Suprapubic skin (tissue), 4 donors: Measurements from ENCODE around the gene CANT1. TPM values are rescaled to one million over a fixed set of nuclear protein-coding genes. Genes with fewer than 3 reads are reported as not detected.

Experiments
- DNase-seq, 2 donors: peaks; one replicate each; pipeline ENCODE4 v3.0.0-alpha.2; 2019; ENCODE audit warnings: low spot score in 2 of 2
- H3K27ac ChIP-seq: fragments of 200-600 bp; sonication (generic); one replicate; pipeline ENCODE4 v1.5.1; 2019
- H3K27me3 ChIP-seq: fragments of 200-600 bp; sonication (generic); one replicate; pipeline ENCODE4 v1.5.1; 2019
- H3K36me3 ChIP-seq: fragments of 200-600 bp; sonication (generic); one replicate; pipeline ENCODE4 v1.5.1; 2019
- H3K4me1 ChIP-seq: fragments of 200-600 bp; sonication (generic); one replicate; pipeline ENCODE4 v1.5.1; 2019
- H3K4me3 ChIP-seq: fragments of 200-600 bp; sonication (generic); one replicate; pipeline ENCODE4 v1.5.1; 2019; ENCODE audit warnings: mild to moderate bottlenecking
- H3K9me3 ChIP-seq: fragments of 200-600 bp; sonication (generic); one replicate; pipeline ENCODE4 v1.5.1; 2019
- EP300 ChIP-seq: sonication (generic); formaldehyde crosslinking; IDR thresholded peaks from one replicate; pipeline ENCODE4 v1.6.1; 2017; ENCODE audit warnings: antibody characterized with exemption
- POLR2A ChIP-seq, 2 donors: fragments of 450-650 bp; IDR thresholded peaks; one replicate each; pipeline ENCODE4 v1.6.1; 2017; ENCODE audit warnings: antibody characterized with exemption in 2 of 2, mild to moderate bottlenecking in 2 of 2, moderate library complexity in 2 of 2
- POLR2AphosphoS5 ChIP-seq, 3 donors: sonication (generic); formaldehyde crosslinking; IDR thresholded peaks; one replicate each; pipeline ENCODE4 v1.6.1; 2017; ENCODE audit warnings: antibody characterized with exemption in 3 of 3
- WGBS: methylation state at CpG from one replicate; pipeline ENCODE4 v1.1.5; 2018; 5-methylcytosine and 5-hydroxymethylcytosine counted together
- total RNA-seq, 4 donors: library from RNA; depleted of rRNA; stranded (reverse); fragments of >200 nt; gene quantifications; one replicate each; pipeline ENCODE4 v1.1.0, GENCODE V29; 2016
- TF ChIP-seq, protein P1 (sequence below), 2 donors: fragments of 200-600 bp in 1 of 2; fragments of 450-650 bp in 1 of 2; sonication (generic) in 1 of 2; IDR thresholded peaks; one replicate each; pipeline ENCODE4 v1.5.1; 2016 to 2019; ENCODE audit warnings: antibody characterized with exemption in 2 of 2, mild to moderate bottlenecking in 1 of 2, moderate library complexity in 1 of 2

CANT1 gene
- total RNA-seq, 4 donors from 2014 or later = 21.8 to 37.4 (median 30.1) TPM

DNA sequence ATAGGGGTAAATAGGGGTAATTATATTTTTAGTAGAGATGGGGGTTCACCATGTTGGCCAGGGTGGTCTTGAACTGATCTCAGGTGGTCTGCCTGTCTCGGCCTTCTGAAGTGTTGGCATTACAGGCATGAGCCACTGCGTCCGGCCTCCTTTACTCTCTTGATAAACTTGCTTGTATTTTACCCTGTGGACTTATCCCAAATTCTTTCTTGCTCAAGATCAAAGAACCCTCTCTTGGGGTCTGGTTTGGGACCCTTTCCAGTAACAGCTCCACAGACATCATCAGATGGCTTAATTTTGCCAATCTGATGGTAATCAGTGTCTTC lies 8.8 kb upstream of the CANT1 start:
- no peak overlapping the region for H3K4me3 ChIP-seq
- H3K4me1 ChIP-seq = peaks cover 42% of the 10 kb centered on the region
- WGBS = 94% methylated on average over 3 of the region's 3 CpGs
- H3K9me3 ChIP-seq = no peaks in the 10 kb centered on the region
- DNase-seq = peak in 1 of 2 donors; percentile 11
- no peaks in the 10 kb centered on the region for H3K36me3 ChIP-seq
- no peak overlapping the region for H3K27ac ChIP-seq
- no peaks in the 10 kb centered on the region for H3K27me3 ChIP-seq
- TF ChIP-seq POLR2A (IDR thresholded peaks at IDR 0.05) = no peak
- no peak for TF ChIP-seq EP300

DNA sequence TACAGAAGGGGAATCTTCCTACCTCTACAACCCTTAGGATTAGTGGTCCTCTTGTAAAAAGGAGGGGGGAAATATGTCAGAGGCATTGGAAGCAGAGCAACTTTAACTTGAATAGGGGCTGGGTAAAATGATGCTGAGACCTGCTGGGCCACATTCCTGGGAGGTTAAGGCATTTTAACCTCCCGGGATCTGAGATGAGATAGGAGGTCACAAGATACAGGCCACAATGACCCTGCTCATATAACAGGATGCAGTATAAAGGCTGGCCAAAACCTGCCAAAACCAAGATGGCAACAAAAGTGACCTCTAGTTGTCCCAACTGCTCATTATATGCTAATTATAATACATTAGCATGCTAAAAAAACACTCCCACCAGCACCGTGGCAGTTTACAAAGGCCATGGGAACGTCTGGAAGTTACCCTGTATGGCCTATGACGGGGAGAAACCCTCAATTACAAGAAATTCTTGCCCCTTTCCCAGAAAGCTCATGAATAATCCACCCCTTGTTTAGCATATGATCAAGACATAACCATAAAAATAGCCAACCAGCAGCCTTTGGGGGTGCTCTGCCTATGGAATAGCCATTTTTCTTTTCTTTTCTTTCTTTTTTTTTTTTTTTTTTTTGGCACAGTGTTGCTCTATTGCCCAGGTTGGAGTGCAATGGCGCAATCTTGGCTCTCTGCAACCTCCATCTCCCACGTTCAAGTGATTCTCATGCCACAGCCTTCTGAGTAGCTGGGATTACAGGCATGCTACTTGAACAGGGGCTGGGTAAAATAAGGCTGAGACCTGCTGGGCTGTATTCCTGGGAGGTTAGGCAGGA lies 8.2 kb upstream of the CANT1 start:
- WGBS = 75% methylated on average over 6 of the region's 6 CpGs
- H3K27me3 ChIP-seq = no peaks in the 10 kb centered on the region
- no peak overlapping the region for H3K27ac ChIP-seq
- TF ChIP-seq POLR2A (IDR thresholded peaks at IDR 0.05) (no peak), POLR2AphosphoS5 (IDR thresholded peaks at IDR 0.05) (no peak), EP300 (no peak)
- TF ChIP-seq, protein P1, sequence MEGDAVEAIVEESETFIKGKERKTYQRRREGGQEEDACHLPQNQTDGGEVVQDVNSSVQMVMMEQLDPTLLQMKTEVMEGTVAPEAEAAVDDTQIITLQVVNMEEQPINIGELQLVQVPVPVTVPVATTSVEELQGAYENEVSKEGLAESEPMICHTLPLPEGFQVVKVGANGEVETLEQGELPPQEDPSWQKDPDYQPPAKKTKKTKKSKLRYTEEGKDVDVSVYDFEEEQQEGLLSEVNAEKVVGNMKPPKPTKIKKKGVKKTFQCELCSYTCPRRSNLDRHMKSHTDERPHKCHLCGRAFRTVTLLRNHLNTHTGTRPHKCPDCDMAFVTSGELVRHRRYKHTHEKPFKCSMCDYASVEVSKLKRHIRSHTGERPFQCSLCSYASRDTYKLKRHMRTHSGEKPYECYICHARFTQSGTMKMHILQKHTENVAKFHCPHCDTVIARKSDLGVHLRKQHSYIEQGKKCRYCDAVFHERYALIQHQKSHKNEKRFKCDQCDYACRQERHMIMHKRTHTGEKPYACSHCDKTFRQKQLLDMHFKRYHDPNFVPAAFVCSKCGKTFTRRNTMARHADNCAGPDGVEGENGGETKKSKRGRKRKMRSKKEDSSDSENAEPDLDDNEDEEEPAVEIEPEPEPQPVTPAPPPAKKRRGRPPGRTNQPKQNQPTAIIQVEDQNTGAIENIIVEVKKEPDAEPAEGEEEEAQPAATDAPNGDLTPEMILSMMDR (IDR thresholded peaks at IDR 0.05) = no peak
- H3K4me3 ChIP-seq = no peak overlapping the region
- peaks cover 36% of the 10 kb centered on the region for H3K4me1 ChIP-seq
- peak in 1 of 2 donors; percentile 16 for DNase-seq
- H3K36me3 ChIP-seq = no peaks in the 10 kb centered on the region
- no peaks in the 10 kb centered on the region for H3K9me3 ChIP-seq

DNA sequence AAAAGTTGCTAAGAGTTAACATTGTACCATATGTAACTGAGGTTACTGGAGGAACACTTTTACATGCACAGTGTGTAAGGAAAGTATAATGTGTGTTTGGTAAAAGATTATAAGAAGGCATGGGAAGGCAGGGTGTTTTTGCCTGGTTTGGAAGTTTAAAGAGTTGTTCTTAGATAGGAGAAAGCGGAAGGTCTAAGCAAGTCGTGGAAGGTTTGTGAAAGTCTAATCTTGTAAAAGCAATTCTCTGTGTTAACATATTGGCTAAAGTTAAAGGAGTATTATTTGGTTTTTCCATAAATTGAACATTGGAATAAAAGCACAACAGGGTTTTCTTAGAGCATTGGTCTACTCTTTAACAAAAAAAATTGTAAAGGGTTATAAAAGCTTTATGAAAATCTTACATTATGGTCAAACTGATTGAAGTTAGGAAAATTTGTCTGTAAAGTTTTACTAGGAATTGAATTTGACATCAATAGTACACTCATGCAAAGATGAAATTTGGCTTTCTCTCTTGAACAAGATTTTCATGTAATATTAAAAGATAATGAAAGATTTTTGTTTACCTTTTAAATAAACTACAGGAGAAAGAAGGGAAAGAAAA lies 4.7 kb upstream of the CANT1 start:
- no peaks in the 10 kb centered on the region for H3K27me3 ChIP-seq
- TF ChIP-seq EP300 (no peak), POLR2AphosphoS5 (IDR thresholded peaks at IDR 0.05) (no peak), POLR2A (IDR thresholded peaks at IDR 0.05) (no peak)
- TF ChIP-seq, protein P1 (IDR thresholded peaks at IDR 0.05) = no peak
- H3K36me3 ChIP-seq = no peaks in the 10 kb centered on the region
- no peaks in the 10 kb centered on the region for H3K9me3 ChIP-seq
- H3K4me3 ChIP-seq = no peak overlapping the region
- no peak for DNase-seq
- H3K27ac ChIP-seq = no peak overlapping the region
- H3K4me1 ChIP-seq = peaks cover 12% of the 10 kb centered on the region
- WGBS = 82% methylated on average over 2 of the region's 2 CpGs

DNA sequence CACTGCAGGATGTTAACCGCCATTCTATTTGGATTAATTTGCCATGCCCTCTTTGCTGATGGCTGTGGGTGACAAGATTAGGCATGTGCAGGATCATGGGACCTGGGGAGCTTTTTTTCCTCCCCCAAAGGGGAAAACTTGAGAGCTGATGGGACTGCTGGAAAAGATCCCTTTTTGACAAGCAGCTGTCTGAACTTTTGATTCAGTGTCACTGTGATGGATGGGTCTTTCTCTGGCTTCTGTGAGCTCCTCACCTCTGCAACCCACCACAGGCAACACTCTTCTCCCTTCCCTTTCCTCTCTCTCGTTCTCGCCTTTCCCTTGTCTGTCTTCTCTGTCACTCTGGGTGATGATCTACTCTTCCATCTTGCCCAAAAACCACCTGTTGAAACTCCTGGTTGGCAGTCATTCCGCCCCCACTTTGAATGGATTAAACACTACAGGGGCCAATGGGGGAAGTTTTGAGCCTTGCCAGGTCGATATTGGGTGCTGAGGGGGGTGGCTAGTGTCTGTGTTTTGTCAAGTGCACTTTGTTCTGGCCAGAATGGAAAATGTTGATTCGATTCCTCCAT lies 3.1 kb upstream of the CANT1 start:
- peak in 1 of 2 donors; percentile 25 for DNase-seq
- Histone ChIP-seq H3K4me3 (no peak overlapping the region), H3K27ac (peak overlapping the region; percentile 12), H3K27me3 (no peaks in the 10 kb centered on the region), H3K9me3 (no peaks in the 10 kb centered on the region), H3K36me3 (no peaks in the 10 kb centered on the region), H3K4me1 (peaks cover 24% of the 10 kb centered on the region)
- WGBS = 86% methylated on average over 6 of the region's 6 CpGs
- TF ChIP-seq POLR2A (IDR thresholded peaks at IDR 0.05) (no peak), EP300 (no peak), POLR2AphosphoS5 (IDR thresholded peaks at IDR 0.05) (no peak)
- TF ChIP-seq, protein P1 (IDR thresholded peaks at IDR 0.05) = no peak

DNA sequence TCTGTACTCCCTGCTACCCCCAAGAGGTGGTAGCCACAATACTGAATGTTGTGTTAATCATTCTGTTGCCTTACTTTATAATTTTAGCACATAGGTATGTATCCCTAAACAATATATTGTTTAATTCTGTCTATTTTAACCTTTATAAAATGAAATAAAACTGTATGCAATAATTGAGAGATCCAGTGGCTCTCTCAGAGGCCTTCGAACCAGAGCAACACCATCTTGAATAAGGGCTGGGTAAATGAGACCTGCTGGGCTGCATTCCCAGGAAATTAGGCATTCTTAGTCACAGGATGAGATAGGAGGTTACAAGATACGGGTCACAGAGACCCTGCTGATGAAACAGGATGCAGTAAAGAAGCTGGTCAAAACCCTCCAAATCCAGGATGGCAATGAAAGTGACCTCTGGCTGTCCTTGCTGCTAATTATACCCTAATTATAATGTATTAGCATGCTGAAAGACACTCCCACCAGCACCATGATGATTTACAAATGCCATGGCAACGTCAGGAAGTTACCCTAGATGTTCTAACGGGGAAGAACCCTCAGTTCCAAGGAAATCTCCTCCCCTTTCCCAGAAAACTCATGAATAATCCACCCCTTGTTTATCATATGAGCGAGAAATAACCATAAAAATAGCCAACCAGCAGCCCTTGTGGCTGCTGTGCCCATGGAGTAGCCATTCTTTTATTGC lies 2.0 kb upstream of the CANT1 start:
- Histone ChIP-seq H3K4me3 (no peak overlapping the region), H3K36me3 (no peaks in the 10 kb centered on the region), H3K27ac (no peak overlapping the region), H3K4me1 (peaks cover 35% of the 10 kb centered on the region), H3K27me3 (no peaks in the 10 kb centered on the region), H3K9me3 (no peaks in the 10 kb centered on the region)
- WGBS = 86% methylated on average over 5 of the region's 5 CpGs
- peak in 1 of 2 donors; percentile 8 for DNase-seq
- TF ChIP-seq POLR2AphosphoS5 (IDR thresholded peaks at IDR 0.05) = no peak
- no peak for TF ChIP-seq EP300

DNA sequence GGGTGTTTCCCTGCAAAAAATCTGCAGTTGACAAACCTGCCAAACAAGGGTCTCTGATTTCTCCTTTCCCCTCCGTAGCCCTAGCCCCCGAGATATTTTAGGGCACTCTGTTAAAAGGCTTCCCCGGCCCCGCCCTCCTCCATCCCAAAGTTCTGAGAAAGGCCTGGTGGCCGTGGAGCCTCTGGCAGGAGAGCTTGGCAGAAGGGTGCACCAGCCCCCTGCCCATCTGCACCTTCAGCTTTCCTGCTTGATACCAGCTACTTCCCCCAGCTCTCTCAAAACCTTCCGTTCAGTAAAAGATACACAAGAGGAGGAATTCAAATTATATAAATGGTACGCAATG lies 711 bp upstream of the CANT1 start:
- TF ChIP-seq POLR2A (IDR thresholded peaks at IDR 0.05) (no peak), EP300 (no peak), POLR2AphosphoS5 (IDR thresholded peaks at IDR 0.05) (no peak)
- TF ChIP-seq, protein P1 (IDR thresholded peaks at IDR 0.05) = no peak
- no peaks in the 10 kb centered on the region for H3K9me3 ChIP-seq
- WGBS = 68% methylated on average over 7 of the region's 7 CpGs
- H3K4me1 ChIP-seq = peaks cover 48% of the 10 kb centered on the region
- no peaks in the 10 kb centered on the region for H3K27me3 ChIP-seq
- H3K4me3 ChIP-seq = peak overlapping the region; percentile 90
- peak overlapping the region; percentile 95 for H3K27ac ChIP-seq
- H3K36me3 ChIP-seq = no peaks in the 10 kb centered on the region
- DNase-seq = peak in 1 of 2 donors; percentile 62
